Vagina (tissue), 2 donors: Measurements from ENCODE around the gene SLC44A3.

Experiments used
- POLR2A ChIP-seq, 2 donors: fragments of 450-650 bp; IDR thresholded peaks; one replicate each; pipeline ENCODE4 v1.6.1; 2017; ENCODE audit warnings: antibody characterized with exemption in 2 of 2, mild to moderate bottlenecking in 2 of 2, moderate library complexity in 2 of 2
- POLR2AphosphoS5 ChIP-seq, 2 donors: sonication (generic); formaldehyde crosslinking; IDR thresholded peaks; one replicate each; pipeline ENCODE4 v1.9.0; 2017; ENCODE audit warnings: antibody characterized with exemption in 2 of 2, mild to moderate bottlenecking in 2 of 2, low read depth in 1 of 2; ENCODE audit not compliant: insufficient read depth in 1 of 2
- TF ChIP-seq, protein P1 (sequence below), 3 experiments: fragments of 450-650 bp in 2 of 3; fragments of 200-600 bp in 1 of 3; sonication (generic) in 1 of 3; IDR thresholded peaks; one replicate each; pipeline ENCODE4 v1.5.1; 2017 to 2019; ENCODE audit warnings: antibody characterized with exemption in 3 of 3, mild to moderate bottlenecking in 2 of 3, moderate library complexity in 2 of 3

DNA sequence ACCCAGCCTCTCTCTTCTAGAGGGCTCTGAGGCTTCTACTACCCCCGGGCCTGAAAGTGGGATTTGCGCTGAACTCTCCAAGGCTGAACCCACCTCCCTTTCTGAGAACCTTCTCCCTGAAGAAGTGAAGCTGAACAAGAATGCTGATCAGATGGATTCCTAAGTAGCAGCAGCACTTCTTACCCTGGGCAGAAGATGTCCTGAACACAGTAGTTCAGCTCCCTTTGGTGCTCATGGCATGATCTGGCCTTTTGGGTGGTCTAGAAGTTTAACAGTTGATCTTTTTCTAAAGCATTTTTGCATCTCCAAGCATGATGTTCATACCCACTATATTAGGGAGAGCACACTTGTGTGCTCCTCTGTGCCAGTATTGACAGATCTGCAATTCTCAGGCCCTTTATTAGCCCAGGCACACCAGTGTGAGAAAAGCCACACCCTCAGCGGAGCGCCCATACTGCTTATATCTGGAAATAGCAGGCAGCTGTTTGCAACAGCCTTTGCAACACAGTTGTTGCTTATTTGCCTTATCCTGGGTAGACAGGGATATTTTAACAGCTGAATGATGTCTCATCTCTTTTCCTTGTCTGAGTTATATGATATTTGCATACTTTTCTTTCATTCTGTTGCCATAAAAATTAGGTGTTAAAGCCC lies 72.6 kb downstream of the SLC44A3 start:
- TF ChIP-seq POLR2A (IDR thresholded peaks at IDR 0.05) (no peak), POLR2AphosphoS5 (IDR thresholded peaks at IDR 0.05; ENCODE audit: insufficient read depth in 1 of 2, low read depth in 1 of 2) (no peak)
- TF ChIP-seq, protein P1, sequence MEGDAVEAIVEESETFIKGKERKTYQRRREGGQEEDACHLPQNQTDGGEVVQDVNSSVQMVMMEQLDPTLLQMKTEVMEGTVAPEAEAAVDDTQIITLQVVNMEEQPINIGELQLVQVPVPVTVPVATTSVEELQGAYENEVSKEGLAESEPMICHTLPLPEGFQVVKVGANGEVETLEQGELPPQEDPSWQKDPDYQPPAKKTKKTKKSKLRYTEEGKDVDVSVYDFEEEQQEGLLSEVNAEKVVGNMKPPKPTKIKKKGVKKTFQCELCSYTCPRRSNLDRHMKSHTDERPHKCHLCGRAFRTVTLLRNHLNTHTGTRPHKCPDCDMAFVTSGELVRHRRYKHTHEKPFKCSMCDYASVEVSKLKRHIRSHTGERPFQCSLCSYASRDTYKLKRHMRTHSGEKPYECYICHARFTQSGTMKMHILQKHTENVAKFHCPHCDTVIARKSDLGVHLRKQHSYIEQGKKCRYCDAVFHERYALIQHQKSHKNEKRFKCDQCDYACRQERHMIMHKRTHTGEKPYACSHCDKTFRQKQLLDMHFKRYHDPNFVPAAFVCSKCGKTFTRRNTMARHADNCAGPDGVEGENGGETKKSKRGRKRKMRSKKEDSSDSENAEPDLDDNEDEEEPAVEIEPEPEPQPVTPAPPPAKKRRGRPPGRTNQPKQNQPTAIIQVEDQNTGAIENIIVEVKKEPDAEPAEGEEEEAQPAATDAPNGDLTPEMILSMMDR (IDR thresholded peaks at IDR 0.05): no peak
